Measurements from ENCODE around the gene SP7. TPM values are rescaled to one million over a fixed set of nuclear protein-coding genes. Genes with fewer than 3 reads are reported as not detected.
A peak's percentile ranks its signal among the peaks of the same experiment; 100 is the strongest.

SP7 gene
- total and polyA plus RNA-seq, 9 of the 15 experiments (the other 6 are each of a cell fraction or from before 2014, with no cell fraction given): 0.04 TPM; not detected in 8

GRCh38 chr12:53355121-53355520, 19.0 kb upstream of the SP7 start:
- peak overlapping the region; percentile 95 for H2AFZ ChIP-seq (ENCODE audit: low read depth, low read length)
- peak overlapping the region; percentile 23; the same call in 1 of the 2 replicates for H3K4me2 ChIP-seq (ENCODE audit: insufficient read depth, low read length)
- ChIA-PET POLR2A (interaction anchor here (0.6 to 2.4 kb wide), 8 partner anchors 11 to 674 kb away, joined by 3 to 8 read pairs (median 3); partner anchors contain the start of gene TARBP2), CTCF (ENCODE audit: low intra/inter-chr PET ratio) (interaction anchor here (1.4 to 4.3 kb wide), 2 partner anchors 26 to 66 kb away, joined by 6 to 43 read pairs; no protein-coding TSS in a partner anchor)
- H3K4me3 ChIP-seq: no peak overlapping the region
- FAIRE-seq (peak; percentile 62), ATAC-seq (peak; percentile 86), DNase-seq (ENCODE audit: extremely low read depth in 1 of 4, low spot score in 3 of 4) (peak in 3 of 4 experiments; percentile 22 to 84 (median 42))
- H3K27ac ChIP-seq (ENCODE audit: extremely low read depth, low read depth, low read length): peak overlapping the region; percentile 51
- no peaks in the 10 kb centered on the region for H4K20me1 ChIP-seq (replicated peaks; ENCODE audit: control insufficient read depth, insufficient read depth, low read length)
- no TSS peak for BruUV-seq (replicated peaks)
- no peaks in the 10 kb centered on the region for H3K27me3 ChIP-seq (ENCODE audit: control insufficient read depth in 2 of 2, insufficient read depth in 2 of 2, low read length in 2 of 2)
- in situ Hi-C loops (cut with MboI) (loop anchor here (5.0 kb wide), 1 partner anchor 67 kb away; the partner anchor contains the start of gene AMHR2), intact Hi-C loops (cut with micrococcal nuclease) (no loop called here)
- no peaks in the 10 kb centered on the region for H3K36me3 ChIP-seq (ENCODE audit: control insufficient read depth, insufficient read depth, low read length)
- peak overlapping the region; percentile 19 to 32; a peak in 2 of 4 replicates for H3K9ac ChIP-seq (ENCODE audit: insufficient read depth in 1 of 2, low read depth in 2 of 2, low read length in 2 of 2)
- H3K9me3 ChIP-seq (replicated peaks; ENCODE audit: control insufficient read depth, insufficient read depth, low read depth, low read length): no peaks in the 10 kb centered on the region
- H3K79me2 ChIP-seq (ENCODE audit: control insufficient read depth, insufficient read depth, low read length): no peaks in the 10 kb centered on the region
- H3K4me1 ChIP-seq (replicated peaks in 1 of 2; ENCODE audit: control insufficient read depth in 2 of 2, insufficient read depth in 2 of 2, low read length in 2 of 2): peaks cover 12 to 17% of the 10 kb centered on the region in 2 experiments
- 12% methylated on average over 3 of the region's 3 CpGs for WGBS (ENCODE audit: insufficient coverage, low coverage, missing lambda C conversion rate)
- H3K9me1 ChIP-seq (ENCODE audit: control insufficient read depth, insufficient read depth, low read length): no peaks in the 10 kb centered on the region
- no peak for TF ChIP-seq NR2C1 (IDR thresholded peaks at IDR 0.05)
- 0 out of 2 replicates have a peak, but pooled peaks have one; percentile 10 for TF ChIP-seq NR2C1 (tag; IDR thresholded peaks at IDR 0.05)
- TF ChIP-seq BHLHE40 (IDR thresholded peaks at IDR 0.05; ENCODE audit: low read length): peak; percentile 36; the same call in 1 of the 2 replicates
- TF ChIP-seq SMARCA5 (IDR thresholded peaks at IDR 0.05): no peak; the same call in 1 of the 2 replicates
- TF ChIP-seq ZNF57 (CRISPR knock-in tag; IDR thresholded peaks at IDR 0.05): no peak
- TF ChIP-seq GATA2 (CRISPR knock-in tag; IDR thresholded peaks at IDR 0.05): peak; percentile 61
- TF ChIP-seq FOXK2 (conservative IDR thresholded peaks at IDR 0.05 in 1 of 2, IDR thresholded peaks at IDR 0.05 in 1 of 2; ENCODE audit: low read depth in 2 of 2): 0 out of 4 replicates have a peak, but pooled peaks of 1 of the 2 experiments have one; percentile 20
- peak; percentile 43 for TF ChIP-seq GABPA (tag; conservative IDR thresholded peaks at IDR 0.05; ENCODE audit: low read depth)
- peak; percentile 51 for TF ChIP-seq ZBTB40 (IDR thresholded peaks at IDR 0.05)
- no peak for TF ChIP-seq ZBTB40 (CRISPR knock-in tag; IDR thresholded peaks at IDR 0.05)
- TF ChIP-seq, protein P1, sequence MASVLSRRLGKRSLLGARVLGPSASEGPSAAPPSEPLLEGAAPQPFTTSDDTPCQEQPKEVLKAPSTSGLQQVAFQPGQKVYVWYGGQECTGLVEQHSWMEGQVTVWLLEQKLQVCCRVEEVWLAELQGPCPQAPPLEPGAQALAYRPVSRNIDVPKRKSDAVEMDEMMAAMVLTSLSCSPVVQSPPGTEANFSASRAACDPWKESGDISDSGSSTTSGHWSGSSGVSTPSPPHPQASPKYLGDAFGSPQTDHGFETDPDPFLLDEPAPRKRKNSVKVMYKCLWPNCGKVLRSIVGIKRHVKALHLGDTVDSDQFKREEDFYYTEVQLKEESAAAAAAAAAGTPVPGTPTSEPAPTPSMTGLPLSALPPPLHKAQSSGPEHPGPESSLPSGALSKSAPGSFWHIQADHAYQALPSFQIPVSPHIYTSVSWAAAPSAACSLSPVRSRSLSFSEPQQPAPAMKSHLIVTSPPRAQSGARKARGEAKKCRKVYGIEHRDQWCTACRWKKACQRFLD (CRISPR knock-in tag; IDR thresholded peaks at IDR 0.05): 0 out of 2 replicates have a peak, but pooled peaks have one; percentile 24
- peak; percentile 13 to 38; a peak in 3 of 4 replicates for TF ChIP-seq RAD21 (CRISPR knock-in tag; conservative IDR thresholded peaks at IDR 0.05 in 1 of 2, IDR thresholded peaks at IDR 0.05 in 1 of 2)

All from K562 (cell line).